ENCODE results near the gene WAS.

Gene WAS

GRCh38 chrX:48711929-48712505, 28.4 kb downstream of the WAS start:
- DNase-seq (ENCODE audit: low spot score): no peak

- DNase-seq (ENCODE audit: low spot score): no peak
Measured at GRCh38 chrX:48713847-48714246, 30.2 kb downstream of the WAS start.

GRCh38 chrX:48714573-48714972, 31.0 kb downstream of the WAS start:
- DNase-seq (ENCODE audit: low spot score): no peak

- DNase-seq (ENCODE audit: low spot score): peak; percentile 38
Measured at GRCh38 chrX:48715072-48715471, 31.5 kb downstream of the WAS start.

GRCh38 chrX:48715876-48716502, 32.4 kb downstream of the WAS start:
- DNase-seq (ENCODE audit: low spot score): no peak

GRCh38 chrX:48719958-48720357, 36.4 kb downstream of the WAS start:
- DNase-seq (ENCODE audit: low spot score): no peak

GRCh38 chrX:48720577-48721250, 37.1 kb downstream of the WAS start:
- no peak for DNase-seq (ENCODE audit: low spot score)

- DNase-seq (ENCODE audit: low spot score): no peak
Measured at GRCh38 chrX:48721916-48722315, 38.3 kb downstream of the WAS start.

- no peak for DNase-seq (ENCODE audit: low spot score)
Measured at GRCh38 chrX:48726596-48726995, 43.0 kb downstream of the WAS start.

- no peak for DNase-seq (ENCODE audit: low spot score)
Measured at GRCh38 chrX:48728653-48729052, 45.1 kb downstream of the WAS start.

- DNase-seq (ENCODE audit: low spot score): no peak
Measured at GRCh38 chrX:48736303-48736702, 52.7 kb downstream of the WAS start.

- no peak for DNase-seq (ENCODE audit: low spot score)
Measured at GRCh38 chrX:48736878-48737212, 53.2 kb downstream of the WAS start.

GRCh38 chrX:48737213-48737938, 53.8 kb downstream of the WAS start:
- DNase-seq (ENCODE audit: low spot score): peak; percentile 93

GRCh38 chrX:48737940-48738339, 54.3 kb downstream of the WAS start:
- DNase-seq (ENCODE audit: low spot score): peak; percentile 14

All from hematopoietic multipotent progenitor cell treated with erythropoietin and hydrocortisone succinate and interleukin-3 and kit ligand, for 15 days (in vitro differentiated cells).